Measurements from ENCODE around the gene PSMD10. TPM values are rescaled to one million over a fixed set of nuclear protein-coding genes. Genes with fewer than 3 reads are reported as not detected.

Gene PSMD10
- total RNA-seq, 1 donor from 2014 or later: 34.7 TPM

GRCh38 chrX:108072746-108073145 lies 18.6 kb downstream of the PSMD10 start:
- Histone ChIP-seq H3K4me3 (no peak overlapping the region), H3K27ac (no peak overlapping the region), H3K4me1 (no peaks in the 10 kb centered on the region), H3K9me3 (no peaks in the 10 kb centered on the region), H3K27me3 (no peaks in the 10 kb centered on the region), H3K36me3 (no peaks in the 10 kb centered on the region)
- intact Hi-C loops (cut with DNase I): no loop called here
- no peak for ATAC-seq
- no peak for DNase-seq
- no peak for TF ChIP-seq CTCF (IDR thresholded peaks at IDR 0.05)

GRCh38 chrX:108071578-108071977 lies 19.8 kb downstream of the PSMD10 start:
- Histone ChIP-seq H3K27ac (no peak overlapping the region), H3K36me3 (no peaks in the 10 kb centered on the region), H3K9me3 (no peaks in the 10 kb centered on the region), H3K4me3 (no peak overlapping the region), H3K4me1 (no peaks in the 10 kb centered on the region), H3K27me3 (no peaks in the 10 kb centered on the region)
- intact Hi-C loops (cut with DNase I): no loop called here
- no peak for DNase-seq
- TF ChIP-seq CTCF (IDR thresholded peaks at IDR 0.05): no peak
- no peak for ATAC-seq

DNA sequence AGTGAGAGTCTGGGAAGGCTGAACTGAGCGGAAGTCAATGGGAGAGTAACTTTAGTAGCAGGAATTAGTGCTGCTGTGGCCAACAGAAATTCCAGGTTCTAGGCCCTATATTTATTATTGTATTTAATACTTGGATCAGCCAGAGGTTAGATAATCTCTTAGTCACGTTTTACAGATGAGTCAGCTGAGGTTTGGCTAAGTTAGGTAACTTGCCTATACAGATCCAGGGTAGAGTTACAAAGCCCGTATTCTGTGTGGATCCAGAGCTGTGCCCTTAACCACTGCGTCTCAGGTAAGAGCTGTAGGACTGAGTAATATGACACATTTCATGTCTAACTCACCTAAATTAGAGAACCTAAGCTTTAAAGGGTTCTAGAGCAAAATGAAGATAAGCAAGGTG lies 20.5 kb downstream of the PSMD10 start:
- H3K4me3 ChIP-seq: no peak overlapping the region
- H3K4me1 ChIP-seq: no peaks in the 10 kb centered on the region
- no peaks in the 10 kb centered on the region for H3K36me3 ChIP-seq
- no peak for TF ChIP-seq CTCF (IDR thresholded peaks at IDR 0.05)
- intact Hi-C loops (cut with DNase I): no loop called here
- no peak for DNase-seq
- no peak overlapping the region for H3K27ac ChIP-seq
- no peaks in the 10 kb centered on the region for H3K9me3 ChIP-seq
- H3K27me3 ChIP-seq: no peaks in the 10 kb centered on the region
- ATAC-seq: no peak

- intact Hi-C loops (cut with DNase I): no loop called here
- ATAC-seq: no peak
- DNase-seq: no peak
- no peak overlapping the region for H3K4me3 ChIP-seq
- H3K27me3 ChIP-seq: no peaks in the 10 kb centered on the region
- H3K27ac ChIP-seq: no peak overlapping the region
- no peak for TF ChIP-seq CTCF (IDR thresholded peaks at IDR 0.05)
- no peaks in the 10 kb centered on the region for H3K4me1 ChIP-seq
- H3K36me3 ChIP-seq: no peaks in the 10 kb centered on the region
- no peaks in the 10 kb centered on the region for H3K9me3 ChIP-seq
Measured at GRCh38 chrX:108068121-108068520, 23.2 kb downstream of the PSMD10 start.

GRCh38 chrX:108064613-108065012 lies 26.7 kb downstream of the PSMD10 start:
- TF ChIP-seq CTCF (IDR thresholded peaks at IDR 0.05): no peak
- Histone ChIP-seq H3K36me3 (no peaks in the 10 kb centered on the region), H3K4me1 (no peaks in the 10 kb centered on the region), H3K27me3 (no peaks in the 10 kb centered on the region), H3K27ac (no peak overlapping the region), H3K9me3 (no peaks in the 10 kb centered on the region), H3K4me3 (no peak overlapping the region)
- DNase-seq (no peak), ATAC-seq (no peak)
- intact Hi-C loops (cut with DNase I): no loop called here

GRCh38 chrX:108064001-108064400 lies 27.3 kb downstream of the PSMD10 start:
- DNase-seq: no peak
- Histone ChIP-seq H3K9me3 (no peaks in the 10 kb centered on the region), H3K27me3 (no peaks in the 10 kb centered on the region), H3K36me3 (no peaks in the 10 kb centered on the region), H3K4me3 (no peak overlapping the region), H3K27ac (no peak overlapping the region), H3K4me1 (no peaks in the 10 kb centered on the region)
- intact Hi-C loops (cut with DNase I): no loop called here
- no peak for TF ChIP-seq CTCF (IDR thresholded peaks at IDR 0.05)
- no peak for ATAC-seq
